ENCODE results near the gene KLHDC9. TPM values are rescaled to one million over a fixed set of nuclear protein-coding genes. Genes with fewer than 3 reads are reported as not detected.

KLHDC9 gene
- polyA plus RNA-seq, 1 donor (not counting 4 experiments of a cell fraction or from before 2014, with no cell fraction given), result 0.54 TPM

- Histone ChIP-seq H3K27me3 (ENCODE audit: control insufficient read depth, extremely low read depth, insufficient read depth, low read length) (no peaks in the 10 kb centered on the region), H3K9ac (ENCODE audit: control insufficient read depth, extremely low read depth, insufficient read depth, low read length) (peak overlapping the region; percentile 81), H3K36me3 (ENCODE audit: control insufficient read depth in 2 of 2, extremely low read depth in 1 of 2, insufficient read depth in 2 of 2, low read length in 2 of 2) (no peaks in the 10 kb centered on the region), H3K9me3 (ENCODE audit: control insufficient read depth, low read depth, low read length) (no peaks in the 10 kb centered on the region), H4K20me1 (ENCODE audit: control insufficient read depth, extremely low read depth, insufficient read depth, low read length) (no peaks in the 10 kb centered on the region), H2AFZ (ENCODE audit: control insufficient read depth, low read length) (no peak overlapping the region), H3K9me1 (ENCODE audit: control insufficient read depth, extremely low read depth, insufficient read depth, low read length) (no peaks in the 10 kb centered on the region), H3K4me3 (ENCODE audit: control insufficient read depth in 2 of 3, extremely low read depth in 1 of 3, insufficient read depth in 2 of 3, low read depth in 1 of 3, low read length in 3 of 3) (peak overlapping the region in 2 of 3 experiments; percentile 34 to 41), H3K4me1 (ENCODE audit: control insufficient read depth, extremely low read depth, insufficient read depth, low read length) (peaks cover 62% of the 10 kb centered on the region), H3K4me2 (ENCODE audit: control insufficient read depth, extremely low read depth, insufficient read depth, low read depth, low read length) (peak overlapping the region; percentile 56), H3K27ac (ENCODE audit: control insufficient read depth, insufficient read depth, low read length) (peak overlapping the region; percentile 77), H3K79me2 (ENCODE audit: control insufficient read depth, insufficient read depth, low read length) (no peaks in the 10 kb centered on the region)
- dilution Hi-C loops (cut with MboI; ENCODE audit: extremely low pct_ligation_motif_present, low sequenced_read_pairs), result no loop called here
- FAIRE-seq (peak; percentile 90), DNase-seq (ENCODE audit: low read depth, low spot score) (no peak)
- TF ChIP-seq CTCF (optimal IDR thresholded peaks at IDR 0.05 in 1 of 3, IDR thresholded peaks at IDR 0.05 in 1 of 3, conservative IDR thresholded peaks at IDR 0.05 in 1 of 3; ENCODE audit: extremely low read depth in 1 of 3, insufficient read depth in 2 of 3, low read length in 3 of 3) (no peak), EZH2 (IDR thresholded peaks at IDR 0.05; ENCODE audit: low read length) (no peak)
Observed at GRCh38 chr1:161088587-161089110, 9.5 kb upstream of the KLHDC9 start.

DNA sequence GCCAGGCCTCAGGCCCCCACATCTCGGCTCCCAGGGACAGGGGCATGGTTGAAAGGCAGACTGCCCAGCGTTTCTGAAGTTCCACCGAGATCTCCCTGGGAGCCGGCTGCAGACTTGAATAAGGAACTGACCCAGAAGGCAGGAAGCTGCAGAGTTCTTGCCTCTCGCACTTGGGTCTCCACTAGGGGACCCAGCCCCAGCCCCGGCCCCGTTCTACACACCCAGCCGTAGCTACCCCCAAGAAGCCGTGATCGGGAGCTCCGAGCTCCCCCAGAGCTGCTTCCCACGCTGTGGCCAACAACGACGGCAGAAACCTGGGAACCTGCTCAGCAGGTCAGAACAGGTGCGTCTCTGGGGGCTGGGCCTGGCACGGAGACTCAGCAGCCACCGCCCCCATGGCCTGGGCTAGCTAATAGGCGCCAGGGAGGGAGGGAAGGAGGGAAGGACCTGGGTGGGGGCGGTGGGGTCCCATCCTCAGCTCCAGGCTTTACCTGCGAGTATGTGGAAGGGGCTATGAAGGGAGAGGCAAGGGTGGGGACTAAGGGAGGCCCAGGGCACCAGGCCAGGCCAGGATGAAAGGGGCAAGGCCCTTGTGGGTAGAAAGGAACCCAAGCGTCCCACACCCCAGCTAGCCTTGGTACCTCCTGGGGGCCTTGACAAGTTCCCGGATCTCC is 8.8 kb upstream of the KLHDC9 start, which contains the start of gene NECTIN4:
NECTIN4 (minus strand) TSS at position 308 of the 674 bp plus-strand sequence; CDS start at position 46, 262 bp downstream.
- Histone ChIP-seq H3K9me3 (ENCODE audit: control insufficient read depth, low read depth, low read length) (no peaks in the 10 kb centered on the region), H3K4me2 (ENCODE audit: control insufficient read depth, extremely low read depth, insufficient read depth, low read depth, low read length) (peak within 1 kb of the TSS; percentile 56), H3K4me3 (ENCODE audit: control insufficient read depth in 2 of 3, extremely low read depth in 1 of 3, insufficient read depth in 2 of 3, low read depth in 1 of 3, low read length in 3 of 3) (peak within 1 kb of the TSS in 2 of 3 experiments; percentile 34 to 41), H2AFZ (ENCODE audit: control insufficient read depth, low read length) (no peak within 1 kb of the TSS), H3K9ac (ENCODE audit: control insufficient read depth, extremely low read depth, insufficient read depth, low read length) (peak within 1 kb of the TSS; percentile 81), H3K9me1 (ENCODE audit: control insufficient read depth, extremely low read depth, insufficient read depth, low read length) (no peaks in the 10 kb centered on the region), H3K27ac (ENCODE audit: control insufficient read depth, insufficient read depth, low read length) (peak within 1 kb of the TSS; percentile 77), H3K4me1 (ENCODE audit: control insufficient read depth, extremely low read depth, insufficient read depth, low read length) (peaks cover 55% of the 10 kb centered on the region), H3K27me3 (ENCODE audit: control insufficient read depth, extremely low read depth, insufficient read depth, low read length) (no peaks in the 10 kb centered on the region), H3K36me3 (ENCODE audit: control insufficient read depth in 2 of 2, extremely low read depth in 1 of 2, insufficient read depth in 2 of 2, low read length in 2 of 2) (no peaks in the 10 kb centered on the region), H4K20me1 (ENCODE audit: control insufficient read depth, extremely low read depth, insufficient read depth, low read length) (no peaks in the 10 kb centered on the region), H3K79me2 (ENCODE audit: control insufficient read depth, insufficient read depth, low read length) (no peaks in the 10 kb centered on the region)
- DNase-seq (ENCODE audit: low read depth, low spot score), result no peak
- dilution Hi-C loops (cut with MboI; ENCODE audit: extremely low pct_ligation_motif_present, low sequenced_read_pairs), result no loop called here
- TF ChIP-seq CTCF (optimal IDR thresholded peaks at IDR 0.05 in 1 of 3, IDR thresholded peaks at IDR 0.05 in 1 of 3, conservative IDR thresholded peaks at IDR 0.05 in 1 of 3; ENCODE audit: extremely low read depth in 1 of 3, insufficient read depth in 2 of 3, low read length in 3 of 3) (peak in 1 of 3 experiments; percentile 13), EZH2 (IDR thresholded peaks at IDR 0.05; ENCODE audit: low read length) (no peak)
- FAIRE-seq, result no peak
